GM21381 (cell line): ENCODE measurements around the gene ARSG.

Experiments
- ATAC-seq: cut with Tn5 transposase; IDR thresholded peaks from one replicate; pipeline ENCODE4 v1.9.1; 2021; ENCODE audit warnings: mild to moderate bottlenecking, moderate library complexity; ENCODE audit not compliant: unreplicated experiment

Gene ARSG

DNA sequence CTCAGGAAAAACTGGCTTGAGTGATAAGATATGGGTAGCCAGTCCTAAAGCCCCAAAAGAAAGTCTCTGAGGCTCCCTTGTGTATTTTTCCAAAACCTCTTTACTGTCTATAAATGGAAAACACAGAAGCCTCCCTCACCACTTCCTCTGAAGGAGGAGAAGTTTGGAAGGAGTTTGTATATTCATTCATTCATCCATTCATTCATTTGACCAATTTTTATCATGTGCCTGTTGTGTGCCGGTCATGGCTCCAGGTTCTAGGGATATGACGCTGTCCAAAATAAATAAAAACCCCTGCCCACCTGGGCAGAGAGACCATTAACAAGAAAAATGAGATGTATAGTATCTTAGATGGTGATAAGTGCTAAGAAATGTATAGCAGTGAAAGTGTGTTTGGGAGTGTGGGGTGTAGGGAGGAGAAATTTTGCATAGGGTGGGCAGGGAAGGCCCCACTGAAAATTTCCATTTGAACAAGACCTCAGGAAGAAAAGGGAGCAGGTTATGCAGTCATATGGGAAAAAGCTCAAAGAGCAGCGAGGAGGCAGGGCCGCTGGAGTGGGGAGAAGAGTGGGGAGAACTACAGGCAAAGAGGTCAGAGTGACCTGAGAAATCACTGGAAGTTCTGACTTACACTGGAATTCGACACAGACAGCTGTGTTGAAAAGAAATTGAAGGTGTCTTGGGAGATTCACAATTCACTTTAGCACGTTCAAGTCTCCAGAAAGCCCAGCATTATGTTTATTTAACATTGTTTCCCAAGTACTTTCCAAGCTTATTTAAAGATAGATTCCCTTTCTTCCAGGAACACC, 172.1 kb downstream of the ARSG start:
- no peak for ATAC-seq

DNA sequence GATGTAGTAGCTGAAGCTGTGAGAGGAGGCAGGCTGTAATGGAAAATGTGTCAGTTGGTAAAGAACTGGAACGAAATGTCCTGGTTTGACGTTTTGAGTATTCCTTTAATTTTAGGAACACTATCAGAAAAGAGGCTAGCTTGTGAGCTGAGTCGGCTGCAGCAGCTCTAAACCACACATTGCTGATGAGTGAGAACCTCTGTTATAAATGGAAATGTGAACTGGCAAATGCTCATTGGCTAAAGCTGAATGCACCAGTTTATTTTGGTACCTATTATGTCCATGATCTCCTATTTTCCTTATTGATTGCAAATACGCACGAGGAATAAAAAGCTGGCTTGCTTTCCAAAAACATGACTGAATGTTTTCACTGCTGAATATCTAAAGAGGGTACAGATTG, 177.0 kb downstream of the ARSG start:
- ATAC-seq, result no peak

DNA sequence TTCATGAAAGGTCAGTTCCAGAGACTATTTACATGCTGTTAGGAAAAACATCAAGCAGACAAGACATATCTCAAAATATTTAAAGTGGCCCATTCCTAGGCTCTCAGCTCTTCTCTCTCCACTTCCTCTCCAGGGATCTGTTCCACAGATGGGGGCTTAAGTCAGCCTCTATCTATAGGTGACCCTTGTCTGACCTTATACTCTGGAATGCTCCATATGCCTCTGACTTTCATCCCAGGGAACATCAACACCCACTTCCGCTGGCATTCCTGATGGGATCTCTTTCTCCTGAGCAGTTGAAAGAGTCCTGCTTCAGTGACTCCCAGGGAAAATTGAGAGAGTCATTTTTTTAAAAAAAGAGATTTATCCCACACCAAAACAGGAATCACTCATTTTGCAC, 177.5 kb downstream of the ARSG start:
- ATAC-seq, result no peak
